ENCODE data around the gene BCL3. TPM values are rescaled to one million over a fixed set of nuclear protein-coding genes. Genes with fewer than 3 reads are reported as not detected.

BCL3 gene
- total RNA-seq, 1 experiment from 2014 or later = 7.8 TPM

DNA sequence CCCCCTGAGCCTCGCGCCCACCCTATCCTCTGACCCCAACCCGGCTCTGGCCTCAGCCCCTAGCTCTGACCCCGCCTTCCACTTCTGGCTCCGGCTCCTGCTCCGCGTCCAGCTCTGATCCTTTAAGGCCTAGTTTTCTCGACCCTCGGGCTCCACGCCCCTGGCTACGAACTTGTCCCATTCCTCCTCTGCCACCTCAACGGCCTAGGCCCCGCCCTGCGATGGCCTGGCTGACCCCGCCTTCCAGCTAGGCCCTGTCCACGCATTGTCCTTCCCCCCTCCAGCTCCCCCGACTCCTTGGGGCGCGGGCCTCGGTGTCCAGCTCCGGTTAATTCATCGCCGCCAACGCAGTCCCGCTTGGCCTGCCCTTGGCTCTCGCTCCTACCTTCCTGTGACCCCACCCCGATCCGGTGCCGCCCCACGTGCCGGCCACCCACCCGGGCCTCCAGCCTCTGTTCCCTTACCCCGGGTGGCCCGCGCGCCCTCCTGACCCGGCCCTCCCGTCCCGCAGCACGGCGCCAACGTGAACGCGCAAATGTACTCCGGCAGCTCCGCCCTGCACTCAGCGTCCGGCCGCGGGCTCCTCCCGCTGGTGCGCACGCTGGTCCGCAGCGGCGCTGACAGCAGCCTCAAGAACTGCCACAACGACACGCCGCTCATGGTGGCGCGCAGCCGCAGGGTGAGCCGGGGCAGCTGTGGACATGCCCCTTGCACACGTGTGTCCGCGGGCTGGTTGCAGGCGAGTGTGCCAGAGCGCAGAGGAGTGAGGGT, 9.4 kb downstream of the BCL3 start (continued):
- TF ChIP-seq, protein P1, sequence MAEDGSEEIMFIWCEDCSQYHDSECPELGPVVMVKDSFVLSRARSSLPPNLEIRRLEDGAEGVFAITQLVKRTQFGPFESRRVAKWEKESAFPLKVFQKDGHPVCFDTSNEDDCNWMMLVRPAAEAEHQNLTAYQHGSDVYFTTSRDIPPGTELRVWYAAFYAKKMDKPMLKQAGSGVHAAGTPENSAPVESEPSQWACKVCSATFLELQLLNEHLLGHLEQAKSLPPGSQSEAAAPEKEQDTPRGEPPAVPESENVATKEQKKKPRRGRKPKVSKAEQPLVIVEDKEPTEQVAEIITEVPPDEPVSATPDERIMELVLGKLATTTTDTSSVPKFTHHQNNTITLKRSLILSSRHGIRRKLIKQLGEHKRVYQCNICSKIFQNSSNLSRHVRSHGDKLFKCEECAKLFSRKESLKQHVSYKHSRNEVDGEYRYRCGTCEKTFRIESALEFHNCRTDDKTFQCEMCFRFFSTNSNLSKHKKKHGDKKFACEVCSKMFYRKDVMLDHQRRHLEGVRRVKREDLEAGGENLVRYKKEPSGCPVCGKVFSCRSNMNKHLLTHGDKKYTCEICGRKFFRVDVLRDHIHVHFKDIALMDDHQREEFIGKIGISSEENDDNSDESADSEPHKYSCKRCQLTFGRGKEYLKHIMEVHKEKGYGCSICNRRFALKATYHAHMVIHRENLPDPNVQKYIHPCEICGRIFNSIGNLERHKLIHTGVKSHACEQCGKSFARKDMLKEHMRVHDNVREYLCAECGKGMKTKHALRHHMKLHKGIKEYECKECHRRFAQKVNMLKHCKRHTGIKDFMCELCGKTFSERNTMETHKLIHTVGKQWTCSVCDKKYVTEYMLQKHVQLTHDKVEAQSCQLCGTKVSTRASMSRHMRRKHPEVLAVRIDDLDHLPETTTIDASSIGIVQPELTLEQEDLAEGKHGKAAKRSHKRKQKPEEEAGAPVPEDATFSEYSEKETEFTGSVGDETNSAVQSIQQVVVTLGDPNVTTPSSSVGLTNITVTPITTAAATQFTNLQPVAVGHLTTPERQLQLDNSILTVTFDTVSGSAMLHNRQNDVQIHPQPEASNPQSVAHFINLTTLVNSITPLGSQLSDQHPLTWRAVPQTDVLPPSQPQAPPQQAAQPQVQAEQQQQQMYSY (CRISPR knock-in tag; IDR thresholded peaks at IDR 0.05) = peak; percentile 87
- TF ChIP-seq FOXP1 (CRISPR knock-in tag; IDR thresholded peaks at IDR 0.05; ENCODE audit: borderline replicate concordance) (peak; percentile 64; the same call in 1 of the 2 replicates), RORB (CRISPR knock-in tag; IDR thresholded peaks at IDR 0.05) (no peak), ZNF138 (CRISPR knock-in tag; conservative IDR thresholded peaks at IDR 0.05) (peak; percentile 76; the same call in 1 of the 2 replicates), FOXK1 (CRISPR knock-in tag; IDR thresholded peaks at IDR 0.05) (peak; percentile 85)
- TF ChIP-seq, protein P2, sequence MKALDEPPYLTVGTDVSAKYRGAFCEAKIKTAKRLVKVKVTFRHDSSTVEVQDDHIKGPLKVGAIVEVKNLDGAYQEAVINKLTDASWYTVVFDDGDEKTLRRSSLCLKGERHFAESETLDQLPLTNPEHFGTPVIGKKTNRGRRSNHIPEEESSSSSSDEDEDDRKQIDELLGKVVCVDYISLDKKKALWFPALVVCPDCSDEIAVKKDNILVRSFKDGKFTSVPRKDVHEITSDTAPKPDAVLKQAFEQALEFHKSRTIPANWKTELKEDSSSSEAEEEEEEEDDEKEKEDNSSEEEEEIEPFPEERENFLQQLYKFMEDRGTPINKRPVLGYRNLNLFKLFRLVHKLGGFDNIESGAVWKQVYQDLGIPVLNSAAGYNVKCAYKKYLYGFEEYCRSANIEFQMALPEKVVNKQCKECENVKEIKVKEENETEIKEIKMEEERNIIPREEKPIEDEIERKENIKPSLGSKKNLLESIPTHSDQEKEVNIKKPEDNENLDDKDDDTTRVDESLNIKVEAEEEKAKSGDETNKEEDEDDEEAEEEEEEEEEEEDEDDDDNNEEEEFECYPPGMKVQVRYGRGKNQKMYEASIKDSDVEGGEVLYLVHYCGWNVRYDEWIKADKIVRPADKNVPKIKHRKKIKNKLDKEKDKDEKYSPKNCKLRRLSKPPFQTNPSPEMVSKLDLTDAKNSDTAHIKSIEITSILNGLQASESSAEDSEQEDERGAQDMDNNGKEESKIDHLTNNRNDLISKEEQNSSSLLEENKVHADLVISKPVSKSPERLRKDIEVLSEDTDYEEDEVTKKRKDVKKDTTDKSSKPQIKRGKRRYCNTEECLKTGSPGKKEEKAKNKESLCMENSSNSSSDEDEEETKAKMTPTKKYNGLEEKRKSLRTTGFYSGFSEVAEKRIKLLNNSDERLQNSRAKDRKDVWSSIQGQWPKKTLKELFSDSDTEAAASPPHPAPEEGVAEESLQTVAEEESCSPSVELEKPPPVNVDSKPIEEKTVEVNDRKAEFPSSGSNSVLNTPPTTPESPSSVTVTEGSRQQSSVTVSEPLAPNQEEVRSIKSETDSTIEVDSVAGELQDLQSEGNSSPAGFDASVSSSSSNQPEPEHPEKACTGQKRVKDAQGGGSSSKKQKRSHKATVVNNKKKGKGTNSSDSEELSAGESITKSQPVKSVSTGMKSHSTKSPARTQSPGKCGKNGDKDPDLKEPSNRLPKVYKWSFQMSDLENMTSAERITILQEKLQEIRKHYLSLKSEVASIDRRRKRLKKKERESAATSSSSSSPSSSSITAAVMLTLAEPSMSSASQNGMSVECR (CRISPR knock-in tag; IDR thresholded peaks at IDR 0.05; ENCODE audit: borderline replicate concordance) = peak; percentile 67; the same call in 1 of the 2 replicates
- TF ChIP-seq, protein P3, sequence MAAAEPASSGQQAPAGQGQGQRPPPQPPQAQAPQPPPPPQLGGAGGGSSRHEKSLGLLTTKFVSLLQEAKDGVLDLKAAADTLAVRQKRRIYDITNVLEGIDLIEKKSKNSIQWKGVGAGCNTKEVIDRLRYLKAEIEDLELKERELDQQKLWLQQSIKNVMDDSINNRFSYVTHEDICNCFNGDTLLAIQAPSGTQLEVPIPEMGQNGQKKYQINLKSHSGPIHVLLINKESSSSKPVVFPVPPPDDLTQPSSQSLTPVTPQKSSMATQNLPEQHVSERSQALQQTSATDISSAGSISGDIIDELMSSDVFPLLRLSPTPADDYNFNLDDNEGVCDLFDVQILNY (CRISPR knock-in tag; IDR thresholded peaks at IDR 0.05) = no peak
- TF ChIP-seq, protein P4, sequence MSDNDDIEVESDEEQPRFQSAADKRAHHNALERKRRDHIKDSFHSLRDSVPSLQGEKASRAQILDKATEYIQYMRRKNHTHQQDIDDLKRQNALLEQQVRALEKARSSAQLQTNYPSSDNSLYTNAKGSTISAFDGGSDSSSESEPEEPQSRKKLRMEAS (CRISPR knock-in tag; IDR thresholded peaks at IDR 0.05) = peak; percentile 78

DNA sequence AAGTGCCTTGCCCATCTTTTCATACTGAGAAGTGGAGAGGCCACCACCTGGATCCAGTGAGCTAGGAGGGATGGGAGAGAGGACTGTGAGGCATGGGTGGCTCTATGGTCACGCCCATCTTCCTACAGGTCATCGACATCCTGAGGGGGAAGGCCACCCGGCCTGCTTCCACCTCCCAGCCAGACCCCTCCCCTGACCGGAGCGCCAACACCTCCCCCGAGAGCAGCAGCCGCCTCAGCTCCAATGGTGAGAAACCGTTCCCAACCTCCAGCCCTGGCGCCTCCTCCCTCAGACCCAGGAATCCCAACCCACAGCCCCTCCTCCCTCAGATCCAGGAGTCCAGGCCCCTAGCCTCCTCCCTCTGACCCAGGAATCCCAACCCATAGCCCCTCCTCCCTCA, 10.1 kb downstream of the BCL3 start:
- TF ChIP-seq ZNF263 (CRISPR knock-in tag; IDR thresholded peaks at IDR 0.05; ENCODE audit: low read depth) (peak; percentile 51; the same call in 1 of the 2 replicates), ZNF121 (CRISPR knock-in tag; IDR thresholded peaks at IDR 0.05) (no peak)
- peaks cover 31% of the 10 kb centered on the region for H3K4me1 Mint-ChIP-seq
- peak overlapping the region; percentile 74; the same call in 1 of the 2 replicates for H3K27ac Mint-ChIP-seq
- peak overlapping the region; percentile 83 for H3K4me3 Mint-ChIP-seq
- DNase-seq (ENCODE audit: low spot score) (peak; percentile 72), ATAC-seq (peak; percentile 40)
- ChIA-PET CTCF (interaction anchor here (0.7 to 4.7 kb wide), 9 partner anchors 13 to 148 kb away, joined by 3 to 115 read pairs (median 6); partner anchors contain the start of gene NECTIN2), POLR2A (interaction anchor here (1.0 to 1.4 kb wide), 2 partner anchors 12 to 13 kb away, joined by 3 to 5 read pairs; no protein-coding TSS in a partner anchor)
- no peaks in the 10 kb centered on the region for H3K36me3 Mint-ChIP-seq
- peaks cover 58% of the 10 kb centered on the region for H3K27me3 Mint-ChIP-seq (ENCODE audit: low read depth)
- no peaks in the 10 kb centered on the region for H3K9me3 Mint-ChIP-seq

DNA sequence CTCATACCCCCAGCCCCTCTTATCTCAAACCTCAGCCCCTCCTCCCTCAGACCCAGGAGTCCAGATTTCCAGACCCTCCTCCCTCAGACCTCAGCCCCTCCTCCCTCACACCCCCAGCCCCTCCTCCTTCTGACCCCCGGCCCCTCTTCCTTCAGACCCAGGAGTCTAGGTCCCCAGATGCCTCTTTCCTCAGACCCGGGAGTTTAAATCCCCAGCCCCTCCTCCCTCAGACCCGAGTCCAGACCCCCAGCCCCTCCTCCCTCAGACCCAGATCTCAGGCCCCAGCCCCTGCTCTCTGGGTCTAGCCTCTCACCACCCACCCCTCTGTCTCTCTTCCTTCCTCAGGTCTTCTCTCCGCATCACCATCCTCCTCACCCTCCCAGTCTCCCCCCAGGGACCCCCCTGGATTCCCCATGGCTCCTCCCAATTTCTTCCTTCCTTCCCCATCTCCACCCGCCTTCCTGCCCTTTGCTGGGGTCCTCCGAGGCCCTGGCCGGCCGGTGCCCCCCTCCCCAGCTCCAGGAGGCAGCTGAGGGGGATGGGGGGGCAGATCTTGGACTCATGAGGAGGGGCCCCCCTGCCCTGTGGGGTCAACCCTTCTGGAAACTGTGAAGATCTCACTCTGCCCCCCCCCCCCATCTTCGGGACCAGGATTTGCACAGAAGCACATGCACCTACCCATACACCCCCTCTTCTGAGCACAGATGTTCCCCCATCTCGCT, 10.7 kb downstream of the BCL3 start:
- H3K4me1 Mint-ChIP-seq = peaks cover 27% of the 10 kb centered on the region
- CTCF ChIA-PET = interaction anchor here (0.7 to 4.7 kb wide), 7 partner anchors 13 to 149 kb away, joined by 3 to 115 read pairs (median 5); partner anchors contain the start of gene NECTIN2
- DNase-seq (ENCODE audit: low spot score) = no peak
- H3K27ac Mint-ChIP-seq = no peak overlapping the region
- H3K36me3 Mint-ChIP-seq = no peaks in the 10 kb centered on the region
- H3K9me3 Mint-ChIP-seq = no peaks in the 10 kb centered on the region
- peaks cover 52% of the 10 kb centered on the region for H3K27me3 Mint-ChIP-seq (ENCODE audit: low read depth)
- POLR2A ChIA-PET = interaction anchor here (1.0 kb wide), 1 partner anchor 14 kb away, joined by 3 read pairs; no protein-coding TSS in a partner anchor
- ATAC-seq = no peak
- H3K4me3 Mint-ChIP-seq = no peak overlapping the region
- TF ChIP-seq NFE2L1 (CRISPR knock-in tag; IDR thresholded peaks at IDR 0.05) (no peak), JAZF1 (CRISPR knock-in tag; IDR thresholded peaks at IDR 0.05) (no peak)
- TF ChIP-seq, protein P5, sequence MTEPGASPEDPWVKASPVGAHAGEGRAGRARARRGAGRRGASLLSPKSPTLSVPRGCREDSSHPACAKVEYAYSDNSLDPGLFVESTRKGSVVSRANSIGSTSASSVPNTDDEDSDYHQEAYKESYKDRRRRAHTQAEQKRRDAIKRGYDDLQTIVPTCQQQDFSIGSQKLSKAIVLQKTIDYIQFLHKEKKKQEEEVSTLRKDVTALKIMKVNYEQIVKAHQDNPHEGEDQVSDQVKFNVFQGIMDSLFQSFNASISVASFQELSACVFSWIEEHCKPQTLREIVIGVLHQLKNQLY (CRISPR knock-in tag; IDR thresholded peaks at IDR 0.05) = no peak
- TF ChIP-seq, protein P6, sequence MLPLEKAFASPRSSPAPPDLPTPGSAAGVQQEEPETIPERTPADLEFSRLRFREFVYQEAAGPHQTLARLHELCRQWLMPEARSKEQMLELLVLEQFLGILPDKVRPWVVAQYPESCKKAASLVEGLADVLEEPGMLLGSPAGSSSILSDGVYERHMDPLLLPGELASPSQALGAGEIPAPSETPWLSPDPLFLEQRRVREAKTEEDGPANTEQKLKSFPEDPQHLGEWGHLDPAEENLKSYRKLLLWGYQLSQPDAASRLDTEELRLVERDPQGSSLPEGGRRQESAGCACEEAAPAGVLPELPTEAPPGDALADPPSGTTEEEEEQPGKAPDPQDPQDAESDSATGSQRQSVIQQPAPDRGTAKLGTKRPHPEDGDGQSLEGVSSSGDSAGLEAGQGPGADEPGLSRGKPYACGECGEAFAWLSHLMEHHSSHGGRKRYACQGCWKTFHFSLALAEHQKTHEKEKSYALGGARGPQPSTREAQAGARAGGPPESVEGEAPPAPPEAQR (CRISPR knock-in tag; IDR thresholded peaks at IDR 0.05) = no peak

Data from WTC11 (cell line).